Heart left ventricle (tissue), 16 donors: ENCODE results near the gene UBE2E2. TPM values are rescaled to one million over a fixed set of nuclear protein-coding genes. Genes with fewer than 3 reads are reported as not detected.

Source experiments
- ATAC-seq, 4 donors: fragments of 200-7000 bp; cut with Tn5 transposase; one replicate each; pipeline ENCODE4 v1.9.1; 2020 to 2022; ENCODE audit warnings: moderate library complexity in 4 of 4, mild to moderate bottlenecking in 3 of 4, moderate number of reproducible peaks in 1 of 4
- DNase-seq, 5 donors: peaks; one replicate each; pipeline ENCODE4 v3.0.0-alpha.2; 2020
- H3K27ac ChIP-seq, 12 donors: fragments of 200-600 bp; sonication (generic) in 4 of 12; one replicate each; pipeline versions ENCODE4 v1.5.0 to v1.8.0; 2016 to 2022; ENCODE audit warnings: mild to moderate bottlenecking in 2 of 12
- H3K27me3 ChIP-seq, 9 donors: fragments of 200-600 bp; sonication (generic) in 2 of 9; one replicate each; pipeline versions ENCODE4 v1.5.1 to v1.8.0; 2016 to 2022; ENCODE audit warnings: mild to moderate bottlenecking in 3 of 9
- H3K36me3 ChIP-seq, 9 donors: fragments of 200-600 bp; sonication (generic) in 2 of 9; one replicate each; pipeline versions ENCODE4 v1.5.0 to v1.8.0; 2018 to 2022; ENCODE audit warnings: mild to moderate bottlenecking in 2 of 9
- H3K4me1 ChIP-seq, 12 donors: fragments of 200-600 bp; sonication (generic) in 4 of 12; one replicate each; pipeline versions ENCODE4 v1.5.0 to v1.8.0; 2016 to 2022; ENCODE audit warnings: mild to moderate bottlenecking in 3 of 12
- H3K4me3 ChIP-seq, 12 donors: fragments of 200-600 bp; sonication (generic) in 4 of 12; one replicate each; pipeline versions ENCODE4 v1.5.0 to v1.8.0; 2017 to 2022; ENCODE audit warnings: mild to moderate bottlenecking in 9 of 12, moderate library complexity in 4 of 12
- H3K9me3 ChIP-seq, 12 donors: fragments of 200-600 bp; sonication (generic) in 4 of 12; one replicate each; pipeline versions ENCODE4 v1.5.0 to v1.8.0; 2016 to 2022; ENCODE audit warnings: mild to moderate bottlenecking in 1 of 12
- CTCF ChIP-seq, 12 donors: fragments of 200-600 bp; sonication (generic) in 4 of 12; IDR thresholded peaks; one replicate each; pipeline versions ENCODE4 v1.5.0 to v1.8.0; 2018 to 2022; ENCODE audit warnings: antibody characterized with exemption in 12 of 12, mild to moderate bottlenecking in 5 of 12
- POLR2A ChIP-seq, 2 donors: fragments of 450-650 bp; IDR thresholded peaks; one replicate each; pipeline ENCODE4 v1.6.1; 2017; ENCODE audit warnings: antibody characterized with exemption in 2 of 2, mild to moderate bottlenecking in 2 of 2, moderate library complexity in 2 of 2
- WGBS, 4 donors: extraction: QIAGEN DNeasy Blood & Tissue Kit in 2 of 4; methylation state at CpG; one replicate each; pipeline versions ENCODE4 v1.1.5 to v1.1.7; 2013 to 2018; 5-methylcytosine and 5-hydroxymethylcytosine counted together
- intact Hi-C, 10 donors: fragments of 100-400 bp; cut with DNase I; formaldehyde crosslinking; loops; one replicate each; pipeline versions ENCODE4 v1.11.1 to v1.14.2; 2022
- polyA plus RNA-seq, 2 donors: library from polyadenylated mRNA; stranded (reverse); fragments of 200-250 nt; gene quantifications; one replicate each; pipeline ENCODE4 v1.2.3, GENCODE V29; 2013
- total RNA-seq, 9 donors: library from RNA; depleted of rRNA in 2 of 9; stranded (reverse); fragments of >200 nt in 2 of 9; fragmentation: NEBNext Ultra II Directional in 3 of 9; extraction: Animal tissue kit (Norgen Biotek cat#: 25700) in 3 of 9; gene quantifications; one replicate each; pipeline versions ENCODE4 v1.1.0 to v1.2.4, GENCODE V29; 2016 to 2023
- donor health status: ischemic (EF 13 %, LVEDD 7.1; RV severe dilation, severe dysfunction).
- donor health status: healthy with polysubstance abuse.
- donor health status: DM: no; HTN: yes; CAD: no.
- donor health status: DM: no; HTN: no; CAD: no.
- donor health status: ischemic (EF 25% LVEDD 6.9; RV normal size, moderate dysfunction).
- donor health status: ischemic (EF 25% LVEDD 5.7; RV mildly dilated, moderate dysfunction).
- donor health status: healthy.
- donor health status: DM: yes; HTN: yes; CAD: no.
- donor health status: ischemic (EF 35%, LVEDD 5.7; RV mildly dilated, moderate dysfunction).
- donor health status: nonischemic (EF 11% LVEDD 7.7; RV severe dilation, severe dysfunction).
- donor health status: DM: yes; HTN: yes; CAD: no.
- donor health status: PGD.
- donor health status: ischemic (EF 29% LVEDD 5.4; RV normal size, mild dysfunction).
- donor health status: nonischemic (EF 23%, LVEDD 6.1; RV moderate dilation, normal function).

Gene UBE2E2
- total and polyA plus RNA-seq, 11 donors: 21.9 to 63.9 (median 50.8) TPM

GRCh38 chr3:23320586-23321570 lies 117.8 kb downstream of the UBE2E2 start:
- no peaks in the 10 kb centered on the region for H3K27me3 ChIP-seq
- H3K9me3 ChIP-seq: no peaks in the 10 kb centered on the region
- intact Hi-C loops: no loop called here
- TF ChIP-seq POLR2A (IDR thresholded peaks at IDR 0.05) (no peak), CTCF (IDR thresholded peaks at IDR 0.05) (no peak)
- H3K27ac ChIP-seq: no peak overlapping the region
- no peaks in the 10 kb centered on the region for H3K36me3 ChIP-seq
- DNase-seq (no peak), ATAC-seq (peak in 1 of 4 donors; percentile 38)
- H3K4me3 ChIP-seq: no peak overlapping the region
- H3K4me1 ChIP-seq: peaks cover 0 to 31% (median 15%) of the 10 kb centered on the region in 12 donors
- WGBS, 4 donors: 91 to 95% (median 93%) methylated on average over 10 of the region's 10 CpGs

GRCh38 chr3:23324745-23325144 lies 121.6 kb downstream of the UBE2E2 start:
- Histone ChIP-seq H3K36me3 (no peaks in the 10 kb centered on the region), H3K27ac (peak overlapping the region in 1 of 12 donors; percentile 0), H3K27me3 (no peaks in the 10 kb centered on the region), H3K9me3 (no peaks in the 10 kb centered on the region), H3K4me1 (peaks cover 0 to 36% (median 11%) of the 10 kb centered on the region in 12 donors), H3K4me3 (no peak overlapping the region)
- DNase-seq: no peak
- TF ChIP-seq POLR2A (IDR thresholded peaks at IDR 0.05) (no peak), CTCF (IDR thresholded peaks at IDR 0.05) (no peak)
- WGBS, 4 donors: 14 to 27% (median 25%) methylated on average over 1 of the region's 1 CpG
- ATAC-seq: no peak
- intact Hi-C loops: no loop called here

GRCh38 chr3:23325466-23326065 lies 122.4 kb downstream of the UBE2E2 start:
- H3K27ac ChIP-seq: no peak overlapping the region
- H3K27me3 ChIP-seq: no peaks in the 10 kb centered on the region
- DNase-seq (no peak), ATAC-seq (peak in 1 of 4 donors; percentile 41)
- 55 to 66% (median 64%) methylated on average over 4 of the region's 4 CpGs for WGBS, 4 donors
- intact Hi-C loops: no loop called here
- no peak overlapping the region for H3K4me3 ChIP-seq
- no peaks in the 10 kb centered on the region for H3K9me3 ChIP-seq
- no peak for TF ChIP-seq POLR2A (IDR thresholded peaks at IDR 0.05)
- TF ChIP-seq CTCF (IDR thresholded peaks at IDR 0.05): no peak
- H3K36me3 ChIP-seq: no peaks in the 10 kb centered on the region
- H3K4me1 ChIP-seq: peaks cover 0 to 42% (median 11%) of the 10 kb centered on the region in 12 donors

GRCh38 chr3:23329471-23330105 lies 126.5 kb downstream of the UBE2E2 start:
- H3K27ac ChIP-seq: no peak overlapping the region
- no peaks in the 10 kb centered on the region for H3K36me3 ChIP-seq
- H3K9me3 ChIP-seq: no peaks in the 10 kb centered on the region
- intact Hi-C loops: no loop called here
- 74 to 78% (median 75%) methylated on average over 6 of the region's 6 CpGs for WGBS, 4 donors
- H3K4me3 ChIP-seq: no peak overlapping the region
- peaks cover 0 to 31% (median 5%) of the 10 kb centered on the region in 12 donors for H3K4me1 ChIP-seq
- no peak for ATAC-seq
- no peak for DNase-seq
- TF ChIP-seq CTCF (IDR thresholded peaks at IDR 0.05) (no peak), POLR2A (IDR thresholded peaks at IDR 0.05) (no peak)
- H3K27me3 ChIP-seq: no peaks in the 10 kb centered on the region
